GM12801 (cell line): ENCODE results near the gene IKBIP.

ENCODE experiments used
- TF ChIP-seq, protein P1 (sequence below): IDR thresholded peaks from one replicate; pipeline ENCODE4 v1.5.1; 2011; ENCODE audit warnings: control low read depth; ENCODE audit not compliant: insufficient read length; ENCODE audit errors: extremely low read depth

Gene IKBIP

DNA sequence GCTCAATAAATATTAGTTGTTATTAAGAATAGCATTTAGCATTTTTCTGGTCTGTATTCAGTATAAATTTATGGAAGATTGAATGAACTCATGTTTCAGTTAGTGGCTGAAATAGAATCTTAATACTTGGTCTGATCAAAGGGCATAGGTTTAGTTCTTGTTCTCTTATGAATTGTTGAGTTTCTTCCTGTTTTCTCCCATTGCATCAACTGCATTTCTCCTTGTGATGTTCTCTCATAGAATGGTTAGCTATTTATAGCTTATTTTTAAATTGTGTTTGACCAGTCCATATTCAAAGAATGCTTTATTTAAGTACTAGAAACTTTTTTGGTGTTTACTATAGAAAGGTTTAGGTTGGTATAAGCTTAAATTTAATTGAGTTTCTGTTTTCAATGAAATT, 30.3 kb upstream of the IKBIP start:
- TF ChIP-seq, protein P1, sequence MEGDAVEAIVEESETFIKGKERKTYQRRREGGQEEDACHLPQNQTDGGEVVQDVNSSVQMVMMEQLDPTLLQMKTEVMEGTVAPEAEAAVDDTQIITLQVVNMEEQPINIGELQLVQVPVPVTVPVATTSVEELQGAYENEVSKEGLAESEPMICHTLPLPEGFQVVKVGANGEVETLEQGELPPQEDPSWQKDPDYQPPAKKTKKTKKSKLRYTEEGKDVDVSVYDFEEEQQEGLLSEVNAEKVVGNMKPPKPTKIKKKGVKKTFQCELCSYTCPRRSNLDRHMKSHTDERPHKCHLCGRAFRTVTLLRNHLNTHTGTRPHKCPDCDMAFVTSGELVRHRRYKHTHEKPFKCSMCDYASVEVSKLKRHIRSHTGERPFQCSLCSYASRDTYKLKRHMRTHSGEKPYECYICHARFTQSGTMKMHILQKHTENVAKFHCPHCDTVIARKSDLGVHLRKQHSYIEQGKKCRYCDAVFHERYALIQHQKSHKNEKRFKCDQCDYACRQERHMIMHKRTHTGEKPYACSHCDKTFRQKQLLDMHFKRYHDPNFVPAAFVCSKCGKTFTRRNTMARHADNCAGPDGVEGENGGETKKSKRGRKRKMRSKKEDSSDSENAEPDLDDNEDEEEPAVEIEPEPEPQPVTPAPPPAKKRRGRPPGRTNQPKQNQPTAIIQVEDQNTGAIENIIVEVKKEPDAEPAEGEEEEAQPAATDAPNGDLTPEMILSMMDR, result no peak

- TF ChIP-seq, protein P1, result no peak
Observed at GRCh38 chr12:98671459-98671858, 26.9 kb upstream of the IKBIP start.

DNA sequence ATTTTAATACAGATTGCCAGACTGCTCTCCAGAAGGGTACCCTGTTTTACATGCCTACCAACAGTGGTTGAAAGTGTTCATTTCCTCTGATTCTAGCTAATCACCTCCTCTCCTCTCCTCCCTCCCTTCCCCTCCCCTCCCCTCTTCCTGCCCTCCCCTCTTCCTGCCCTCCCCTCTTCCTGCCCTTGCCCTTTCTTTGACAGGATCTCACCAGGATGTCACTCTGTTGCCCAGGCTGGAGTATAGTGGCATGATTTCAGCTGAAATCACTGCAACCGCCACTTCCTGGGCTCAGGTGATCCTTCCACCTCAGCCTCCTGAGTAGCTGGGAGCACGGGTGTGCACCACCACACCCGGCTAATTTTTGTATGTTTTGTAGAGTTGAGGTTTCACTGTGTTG, 25.2 kb upstream of the IKBIP start:
- TF ChIP-seq, protein P1, result no peak

DNA sequence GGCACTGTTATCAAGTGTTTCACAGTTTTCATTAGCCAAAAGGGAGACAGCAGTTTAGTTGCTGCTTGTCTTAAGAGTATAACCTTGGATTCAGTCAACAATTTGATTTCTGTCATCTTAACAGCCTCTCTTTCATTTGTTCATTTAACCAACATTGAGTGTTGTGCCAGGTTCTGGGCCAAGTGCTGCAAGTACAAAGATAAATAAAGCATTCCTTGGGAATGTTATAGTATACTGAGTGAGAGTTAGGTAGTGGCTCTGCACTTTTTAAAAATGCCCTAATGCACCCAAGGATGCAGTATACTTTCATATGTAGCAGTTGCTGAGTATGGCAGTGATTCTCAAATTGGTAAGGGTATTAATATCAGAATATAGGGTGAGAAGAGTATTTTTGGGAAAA, 15.9 kb upstream of the IKBIP start:
- TF ChIP-seq, protein P1, result no peak

- TF ChIP-seq, protein P1, result no peak
Observed at GRCh38 chr12:98656289-98657101, 11.9 kb upstream of the IKBIP start.

GRCh38 chr12:98653866-98654493, 9.4 kb upstream of the IKBIP start:
- TF ChIP-seq, protein P1, result no peak

GRCh38 chr12:98651328-98651727, 6.7 kb upstream of the IKBIP start:
- TF ChIP-seq, protein P1, result no peak
